GM12864 (cell line): ENCODE data around the gene CEP350.

Experiments used
- DNase-seq: peaks from one replicate; pipeline ENCODE4 v3.0.0-alpha.2; 2011; ENCODE audit warnings: low read depth
- H3K4me3 ChIP-seq: 2 replicates; pipeline ENCODE4 v1.5.1; 2011; ENCODE audit warnings: mild to moderate bottlenecking, low read depth, low read length, control low read depth
- TF ChIP-seq, protein P1 (sequence below): IDR thresholded peaks from 2 replicates; pipeline ENCODE4 v1.5.1; 2011; ENCODE audit warnings: low read depth, mild to moderate bottlenecking, moderate library complexity, low read length, control low read depth, inconsistent platforms; ENCODE audit errors: missing control alignments

The CEP350 gene

DNA sequence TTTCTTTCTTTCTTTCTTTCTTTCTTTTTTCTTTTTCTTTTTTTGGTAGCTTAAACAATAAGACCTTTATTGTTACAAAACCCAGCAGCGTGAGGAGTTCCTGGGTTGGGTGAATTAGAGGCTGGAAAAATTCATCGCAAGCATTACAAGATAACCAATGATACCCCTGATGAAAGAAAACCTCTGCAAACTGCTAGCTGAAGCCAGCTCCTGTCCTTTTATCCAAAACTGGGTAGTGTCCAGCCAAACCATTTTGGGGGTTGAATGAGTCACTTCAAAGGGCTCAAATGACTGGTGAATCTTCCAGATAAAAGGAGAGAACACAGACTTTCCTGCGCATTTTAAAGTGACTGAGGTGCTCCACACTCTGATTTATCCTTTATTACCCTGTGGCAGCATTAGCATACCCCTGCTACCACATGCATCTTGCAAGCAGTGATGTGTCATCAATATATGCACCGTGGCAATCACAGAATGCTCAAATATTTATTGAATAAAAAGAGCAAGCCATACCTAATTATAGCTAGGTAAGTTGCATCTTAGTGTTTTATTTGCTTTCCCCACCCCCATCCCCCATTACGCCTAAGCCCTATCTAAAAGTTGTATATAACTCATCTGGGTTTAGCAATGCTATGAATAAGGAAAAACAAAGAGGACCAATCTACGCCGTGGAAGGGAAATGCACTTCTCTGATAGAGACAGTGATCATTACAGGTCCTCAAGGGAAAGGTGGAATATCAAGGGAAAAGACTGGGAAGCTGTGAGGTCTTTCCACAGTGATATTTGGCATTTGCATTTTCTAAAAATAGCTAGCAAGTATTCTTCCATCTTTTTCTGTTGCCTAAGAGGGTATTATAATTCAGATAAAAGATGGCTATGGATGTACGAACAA lies 32.4 kb upstream of the CEP350 start:
- TF ChIP-seq, protein P1, sequence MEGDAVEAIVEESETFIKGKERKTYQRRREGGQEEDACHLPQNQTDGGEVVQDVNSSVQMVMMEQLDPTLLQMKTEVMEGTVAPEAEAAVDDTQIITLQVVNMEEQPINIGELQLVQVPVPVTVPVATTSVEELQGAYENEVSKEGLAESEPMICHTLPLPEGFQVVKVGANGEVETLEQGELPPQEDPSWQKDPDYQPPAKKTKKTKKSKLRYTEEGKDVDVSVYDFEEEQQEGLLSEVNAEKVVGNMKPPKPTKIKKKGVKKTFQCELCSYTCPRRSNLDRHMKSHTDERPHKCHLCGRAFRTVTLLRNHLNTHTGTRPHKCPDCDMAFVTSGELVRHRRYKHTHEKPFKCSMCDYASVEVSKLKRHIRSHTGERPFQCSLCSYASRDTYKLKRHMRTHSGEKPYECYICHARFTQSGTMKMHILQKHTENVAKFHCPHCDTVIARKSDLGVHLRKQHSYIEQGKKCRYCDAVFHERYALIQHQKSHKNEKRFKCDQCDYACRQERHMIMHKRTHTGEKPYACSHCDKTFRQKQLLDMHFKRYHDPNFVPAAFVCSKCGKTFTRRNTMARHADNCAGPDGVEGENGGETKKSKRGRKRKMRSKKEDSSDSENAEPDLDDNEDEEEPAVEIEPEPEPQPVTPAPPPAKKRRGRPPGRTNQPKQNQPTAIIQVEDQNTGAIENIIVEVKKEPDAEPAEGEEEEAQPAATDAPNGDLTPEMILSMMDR, result no peak
- no peak overlapping the region for H3K4me3 ChIP-seq
- DNase-seq, result no peak

DNA sequence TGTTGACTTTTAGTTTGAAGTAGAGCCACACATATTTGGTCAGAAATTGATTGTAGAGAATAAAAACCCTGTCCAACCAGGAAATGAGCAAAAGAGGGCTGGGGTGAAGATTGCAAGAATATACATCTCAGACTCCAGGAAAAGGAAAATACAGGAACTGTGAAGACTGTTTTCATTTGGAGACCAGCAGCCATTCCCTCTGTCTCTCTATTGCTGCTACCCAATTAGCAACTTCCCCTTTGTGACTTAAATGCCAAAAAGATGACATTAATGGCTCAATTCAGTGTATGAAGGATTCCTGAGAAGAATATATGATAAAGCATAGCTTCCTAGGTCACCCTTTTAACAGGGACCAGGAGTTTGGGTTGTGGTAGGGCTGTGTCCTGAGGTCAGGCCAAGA lies 31.6 kb upstream of the CEP350 start:
- no peak overlapping the region for H3K4me3 ChIP-seq
- no peak for DNase-seq
- TF ChIP-seq, protein P1, result no peak

DNA sequence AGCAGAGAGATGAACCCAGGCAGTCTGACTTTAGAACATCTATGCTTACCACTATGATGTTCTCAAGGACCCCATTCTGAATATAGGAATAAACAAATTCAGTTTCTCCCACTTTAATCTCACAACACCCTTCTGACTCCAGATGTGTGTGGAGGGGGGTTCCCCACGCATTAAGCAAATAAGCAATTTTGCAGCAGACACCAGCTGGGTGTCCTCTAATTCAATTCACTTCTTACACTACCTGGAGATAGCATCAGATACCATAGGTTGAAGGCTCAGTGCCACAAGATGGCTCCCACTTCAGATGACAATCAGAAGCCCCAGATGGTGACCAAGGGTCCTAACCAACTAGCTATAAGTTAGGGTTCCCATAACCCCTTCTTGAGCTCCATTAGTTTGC lies 30.3 kb upstream of the CEP350 start:
- H3K4me3 ChIP-seq, result no peak overlapping the region
- DNase-seq, result no peak
- TF ChIP-seq, protein P1, result no peak

DNA sequence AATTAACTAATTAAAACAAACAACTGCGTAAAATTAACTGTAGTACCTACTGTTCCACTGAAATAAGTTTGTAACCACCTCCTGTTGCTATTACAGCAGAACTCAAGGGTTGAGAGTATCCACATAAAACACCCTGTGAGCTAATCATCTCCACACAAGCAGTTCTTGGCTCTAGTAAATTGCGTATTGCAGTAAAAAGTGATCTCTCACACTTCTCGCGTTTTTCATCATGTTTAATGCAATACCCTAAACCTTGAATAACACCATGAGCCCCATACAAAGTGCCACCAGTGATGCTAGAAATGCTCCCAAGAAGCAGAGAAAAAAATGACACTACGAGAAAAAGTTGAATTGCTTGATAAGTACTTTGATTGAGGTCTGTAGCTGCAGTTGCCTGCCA lies 29.3 kb upstream of the CEP350 start:
- TF ChIP-seq, protein P1, result no peak
- no peak overlapping the region for H3K4me3 ChIP-seq
- no peak for DNase-seq

DNA sequence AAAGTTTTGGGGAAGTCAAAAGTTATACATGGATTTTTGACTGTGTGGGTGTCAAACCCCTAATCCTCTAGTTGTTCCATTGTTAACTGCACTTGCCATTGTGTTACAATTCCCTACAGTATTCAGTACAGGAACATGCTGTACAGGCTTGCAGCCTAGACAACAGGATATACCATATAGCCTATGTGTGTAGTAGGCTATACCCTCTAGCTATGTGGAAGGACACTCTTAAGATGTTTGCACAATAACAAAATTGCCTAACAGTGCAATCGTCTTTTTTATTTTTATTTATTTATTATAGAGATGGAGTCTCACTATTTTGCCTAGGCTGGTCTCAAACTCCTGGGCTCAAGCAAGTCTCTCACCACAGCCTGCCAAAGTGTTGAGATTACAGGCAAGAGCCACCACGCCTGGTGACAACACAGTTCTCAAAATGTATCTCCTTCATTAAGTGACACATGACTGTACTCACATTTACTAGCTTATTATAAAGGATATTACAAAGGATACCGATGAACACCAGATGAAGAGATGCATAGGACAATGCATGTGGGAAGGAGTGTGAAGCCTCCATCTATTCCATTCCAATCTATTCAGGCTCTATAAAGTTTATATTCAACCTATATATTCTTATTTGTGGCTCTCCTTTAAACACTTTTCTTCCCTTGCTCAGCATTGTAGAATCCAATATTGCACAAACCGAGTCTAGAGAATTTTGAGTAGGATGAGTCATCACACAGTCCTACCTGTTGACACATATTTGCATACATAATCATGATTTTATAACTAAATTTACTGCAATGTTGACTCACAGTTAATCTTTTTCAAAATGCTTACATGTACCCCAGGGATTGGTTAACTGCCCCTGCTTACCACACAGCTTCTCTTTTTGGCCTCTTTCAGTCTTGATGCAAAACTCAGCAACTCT lies 28.4 kb upstream of the CEP350 start:
- TF ChIP-seq, protein P1, result no peak
- H3K4me3 ChIP-seq, result no peak overlapping the region
- no peak for DNase-seq

DNA sequence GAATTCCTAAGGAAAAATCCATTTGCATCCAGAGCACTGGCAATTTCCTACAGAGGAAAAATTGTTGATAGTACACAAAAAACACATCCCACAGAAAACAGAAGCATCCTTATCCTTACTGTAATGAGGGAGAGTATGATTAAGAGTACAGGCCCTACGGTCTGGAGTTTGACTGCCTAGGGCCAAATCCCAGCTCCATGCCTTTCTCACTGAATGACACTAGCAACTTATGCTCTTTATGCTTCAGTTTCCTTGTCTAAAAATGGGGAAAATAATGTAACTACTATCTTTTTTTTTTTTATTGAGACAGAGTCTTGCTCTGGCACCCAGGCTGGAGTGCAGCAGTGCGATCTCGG lies 27.8 kb upstream of the CEP350 start:
- TF ChIP-seq, protein P1, result no peak
- no peak for DNase-seq
- no peak overlapping the region for H3K4me3 ChIP-seq
